ENCODE data around the gene SH2D3A. TPM values are rescaled to one million over a fixed set of nuclear protein-coding genes. Genes with fewer than 3 reads are reported as not detected.

The SH2D3A gene
- total RNA-seq, 5 donors from 2014 or later (not counting 1 experiment from before 2014, with no cell fraction given) = 61.7 to 83.7 (median 73.6) TPM

- Mint-ChIP-seq H3K9me3 (no peaks in the 10 kb centered on the region), H3K4me3 (no peak overlapping the region), H3K27ac (no peak overlapping the region), H3K27me3 (peaks cover 30 to 36% of the 10 kb centered on the region in 2 donors), H3K36me3 (no peaks in the 10 kb centered on the region), H3K4me1 (peaks cover 10 to 34% (median 12%) of the 10 kb centered on the region in 3 donors)
- Histone ChIP-seq H3K27ac (ENCODE audit: low read length) (no peak overlapping the region), H3K4me1 (ENCODE audit: control insufficient read depth in 1 of 2, extremely low read depth in 1 of 2, insufficient read depth in 2 of 2, low read length in 2 of 2) (peaks cover 0 to 7% of the 10 kb centered on the region in 2 experiments), H3K9me3 (no peaks in the 10 kb centered on the region), H3K36me3 (ENCODE audit: control insufficient read depth in 2 of 2, extremely low read depth in 1 of 2, insufficient read depth in 1 of 2, low read length in 1 of 2) (no peaks in the 10 kb centered on the region), H3K4me3 (ENCODE audit: control insufficient read depth in 1 of 2, extremely low read depth in 1 of 2, low read length in 1 of 2) (no peak overlapping the region), H3K27me3 (replicated peaks in 1 of 2; ENCODE audit: control insufficient read depth in 2 of 2, extremely low read depth in 1 of 2, insufficient read depth in 2 of 2, low read length in 1 of 2) (peaks cover 0 to 42% of the 10 kb centered on the region in 2 experiments)
- ATAC-seq (replicated peaks in 1 of 4) (no peak), DNase-seq (no peak)
- POLR2A ChIA-PET = no interaction called here
- CTCF ChIA-PET = no interaction called here
- WGBS (ENCODE audit: insufficient coverage) = 84% methylated on average over 12 of the region's 20 CpGs
Observed at GRCh38 chr19:6712692-6713670, 54.3 kb downstream of the SH2D3A start.

DNA sequence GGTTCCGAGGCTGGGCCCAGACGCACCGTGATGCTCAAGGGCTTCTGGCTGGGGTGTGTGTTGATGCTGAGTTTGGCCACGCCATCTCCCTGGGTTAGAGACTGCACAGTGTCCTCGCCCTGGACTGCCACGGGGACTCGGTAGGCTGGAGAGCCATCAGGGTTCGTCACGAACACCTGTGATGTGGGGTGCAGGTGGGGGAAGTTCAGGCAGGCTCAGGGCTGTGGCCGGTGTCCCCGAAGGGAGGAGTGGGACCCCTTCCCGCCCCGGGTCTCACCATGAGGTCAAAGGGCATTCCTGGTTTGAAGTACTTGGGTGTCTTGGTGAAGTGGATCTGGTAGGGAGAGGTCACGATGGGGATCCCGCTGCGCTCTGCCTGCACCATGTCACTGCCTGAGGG, 55.0 kb downstream of the SH2D3A start:
- no peak overlapping the region for H3K27ac Mint-ChIP-seq
- peaks cover 33 to 38% of the 10 kb centered on the region in 2 donors for H3K27me3 Mint-ChIP-seq
- peaks cover 0 to 7% of the 10 kb centered on the region in 2 experiments for H3K4me1 ChIP-seq (ENCODE audit: control insufficient read depth in 1 of 2, extremely low read depth in 1 of 2, insufficient read depth in 2 of 2, low read length in 2 of 2)
- H3K4me3 ChIP-seq (ENCODE audit: control insufficient read depth in 1 of 2, extremely low read depth in 1 of 2, low read length in 1 of 2) = no peak overlapping the region
- POLR2A ChIA-PET = no interaction called here
- peaks cover 0 to 50% of the 10 kb centered on the region in 2 experiments for H3K27me3 ChIP-seq (replicated peaks in 1 of 2; ENCODE audit: control insufficient read depth in 2 of 2, extremely low read depth in 1 of 2, insufficient read depth in 2 of 2, low read length in 1 of 2)
- WGBS (ENCODE audit: insufficient coverage) = 90% methylated on average over 13 of the region's 16 CpGs
- no peak overlapping the region for H3K4me3 Mint-ChIP-seq
- no peaks in the 10 kb centered on the region for H3K9me3 Mint-ChIP-seq
- DNase-seq = no peak
- no peaks in the 10 kb centered on the region for H3K36me3 ChIP-seq (ENCODE audit: control insufficient read depth in 2 of 2, extremely low read depth in 1 of 2, insufficient read depth in 1 of 2, low read length in 1 of 2)
- no peaks in the 10 kb centered on the region for H3K9me3 ChIP-seq
- CTCF ChIA-PET = no interaction called here
- H3K36me3 Mint-ChIP-seq = no peaks in the 10 kb centered on the region
- ATAC-seq (replicated peaks in 1 of 4) = no peak
- H3K27ac ChIP-seq (ENCODE audit: low read length) = no peak overlapping the region
- peaks cover 10 to 26% (median 12%) of the 10 kb centered on the region in 3 donors for H3K4me1 Mint-ChIP-seq

DNA sequence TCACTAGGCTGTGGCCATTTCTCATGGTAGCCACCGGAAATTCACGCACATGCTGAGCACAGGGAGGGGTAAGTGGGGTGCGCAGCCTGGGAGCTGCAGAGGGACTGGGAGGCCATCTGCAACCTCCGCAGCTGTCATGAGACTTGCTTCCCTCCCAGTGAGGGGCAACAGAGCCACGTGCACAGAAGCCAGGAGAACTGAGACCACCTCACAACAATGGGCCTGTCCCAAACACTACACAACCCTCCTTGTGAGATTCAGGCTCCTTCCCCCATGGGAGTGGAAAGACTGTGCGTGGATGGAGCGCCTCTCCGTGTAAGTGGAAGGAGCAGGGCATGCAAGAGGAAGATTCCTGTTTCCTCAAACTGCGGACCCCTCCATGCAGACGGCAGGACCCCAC, 55.6 kb downstream of the SH2D3A start:
- Mint-ChIP-seq H3K4me3 (no peak overlapping the region), H3K9me3 (no peaks in the 10 kb centered on the region), H3K27ac (no peak overlapping the region), H3K36me3 (no peaks in the 10 kb centered on the region), H3K4me1 (peaks cover 10 to 20% (median 12%) of the 10 kb centered on the region in 3 donors), H3K27me3 (peaks cover 33 to 38% of the 10 kb centered on the region in 2 donors)
- peaks cover 0 to 7% of the 10 kb centered on the region in 2 experiments for H3K4me1 ChIP-seq (ENCODE audit: control insufficient read depth in 1 of 2, extremely low read depth in 1 of 2, insufficient read depth in 2 of 2, low read length in 2 of 2)
- no peak overlapping the region for H3K4me3 ChIP-seq (ENCODE audit: control insufficient read depth in 1 of 2, extremely low read depth in 1 of 2, low read length in 1 of 2)
- H3K36me3 ChIP-seq (ENCODE audit: control insufficient read depth in 2 of 2, extremely low read depth in 1 of 2, insufficient read depth in 1 of 2, low read length in 1 of 2) = no peaks in the 10 kb centered on the region
- peaks cover 0 to 56% of the 10 kb centered on the region in 2 experiments for H3K27me3 ChIP-seq (replicated peaks in 1 of 2; ENCODE audit: control insufficient read depth in 2 of 2, extremely low read depth in 1 of 2, insufficient read depth in 2 of 2, low read length in 1 of 2)
- no peak for ATAC-seq (replicated peaks in 1 of 4)
- DNase-seq = no peak
- ChIA-PET CTCF (no interaction called here), POLR2A (no interaction called here)
- no peak overlapping the region for H3K27ac ChIP-seq (ENCODE audit: low read length)
- no peaks in the 10 kb centered on the region for H3K9me3 ChIP-seq
- 80% methylated on average over 2 of the region's 10 CpGs for WGBS (ENCODE audit: insufficient coverage)

DNA sequence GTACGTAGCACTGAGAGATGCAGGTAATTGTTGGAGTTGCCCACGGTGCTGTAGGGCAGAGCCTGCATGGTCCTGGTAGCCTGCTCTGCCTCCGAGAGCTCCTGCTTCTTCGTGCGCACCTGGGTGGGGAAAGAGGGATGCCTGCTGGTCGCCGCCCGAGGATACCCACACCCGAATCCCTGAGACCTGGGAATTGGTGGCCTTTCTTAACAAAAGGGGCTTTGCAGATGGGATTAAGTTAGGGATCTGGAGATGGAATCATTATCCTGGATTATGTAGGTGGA, 56.2 kb downstream of the SH2D3A start:
- no peak overlapping the region for H3K27ac Mint-ChIP-seq
- DNase-seq (no peak), ATAC-seq (replicated peaks in 1 of 4) (no peak)
- H3K27ac ChIP-seq (ENCODE audit: low read length) = no peak overlapping the region
- no peaks in the 10 kb centered on the region for H3K36me3 Mint-ChIP-seq
- ChIA-PET POLR2A (no interaction called here), CTCF (interaction anchor here in 1 of 2 donors (0.6 kb wide), 1 partner anchor 152 kb away, joined by 4 read pairs; no protein-coding TSS in a partner anchor)
- H3K9me3 ChIP-seq = no peaks in the 10 kb centered on the region
- H3K4me3 ChIP-seq (ENCODE audit: control insufficient read depth in 1 of 2, extremely low read depth in 1 of 2, low read length in 1 of 2) = no peak overlapping the region
- H3K4me1 Mint-ChIP-seq = peaks cover 10 to 16% (median 12%) of the 10 kb centered on the region in 3 donors
- H3K36me3 ChIP-seq (ENCODE audit: control insufficient read depth in 2 of 2, extremely low read depth in 1 of 2, insufficient read depth in 1 of 2, low read length in 1 of 2) = no peaks in the 10 kb centered on the region
- peaks cover 0 to 7% of the 10 kb centered on the region in 2 experiments for H3K4me1 ChIP-seq (ENCODE audit: control insufficient read depth in 1 of 2, extremely low read depth in 1 of 2, insufficient read depth in 2 of 2, low read length in 2 of 2)
- H3K27me3 Mint-ChIP-seq = peaks cover 33 to 38% of the 10 kb centered on the region in 2 donors
- peak overlapping the region in 1 of 3 donors; percentile 2 for H3K4me3 Mint-ChIP-seq
- 73% methylated on average over 9 of the region's 9 CpGs for WGBS (ENCODE audit: insufficient coverage)
- no peaks in the 10 kb centered on the region for H3K9me3 Mint-ChIP-seq
- H3K27me3 ChIP-seq (replicated peaks in 1 of 2; ENCODE audit: control insufficient read depth in 2 of 2, extremely low read depth in 1 of 2, insufficient read depth in 2 of 2, low read length in 1 of 2) = peaks cover 0 to 58% of the 10 kb centered on the region in 2 experiments

DNA sequence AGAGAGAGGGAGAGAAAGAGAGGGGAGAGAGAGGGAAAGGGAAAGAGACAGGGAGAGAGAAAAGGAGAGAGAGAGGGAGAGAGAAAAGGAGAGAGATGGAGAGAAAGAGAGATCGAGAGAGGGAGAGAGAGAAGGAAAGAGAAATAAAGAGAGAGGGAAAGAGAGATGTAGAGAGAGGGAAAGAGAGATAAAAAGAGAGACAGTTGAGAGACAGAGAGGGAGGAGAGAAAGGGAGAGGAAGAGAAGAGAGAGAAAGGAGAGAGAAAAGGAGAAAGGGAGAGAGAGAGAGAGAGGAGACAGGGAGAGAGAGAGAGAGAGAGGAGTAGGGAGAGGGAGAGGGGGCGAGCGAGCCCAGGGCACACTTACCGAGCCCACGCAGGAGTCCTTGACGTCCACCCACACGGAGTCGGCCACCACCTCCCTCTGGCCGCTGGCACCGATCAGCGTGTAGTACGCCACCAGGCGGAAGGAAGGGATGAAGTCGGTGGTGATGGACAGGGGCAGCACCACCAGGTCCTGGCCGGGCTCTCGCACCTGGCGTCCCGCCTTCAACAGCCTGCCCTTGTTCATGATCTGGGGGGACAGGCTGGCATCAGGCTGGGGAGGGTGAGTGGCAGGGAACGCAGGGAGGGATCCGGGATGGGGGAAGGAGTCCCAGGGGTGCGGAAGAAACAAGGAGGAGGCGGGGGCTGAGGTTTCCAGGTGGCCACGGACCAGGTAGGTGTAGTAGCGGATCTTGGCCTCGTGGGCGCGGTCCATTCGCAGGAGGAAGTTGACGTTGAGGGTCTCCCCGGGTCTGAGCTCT, 56.8 kb downstream of the SH2D3A start:
- Mint-ChIP-seq H3K36me3 (no peaks in the 10 kb centered on the region), H3K27ac (no peak overlapping the region), H3K27me3 (peaks cover 33 to 38% of the 10 kb centered on the region in 2 donors), H3K4me1 (peaks cover 10 to 16% (median 12%) of the 10 kb centered on the region in 3 donors), H3K4me3 (peak overlapping the region in 2 of 3 donors; percentile 2 to 25), H3K9me3 (no peaks in the 10 kb centered on the region)
- H3K4me1 ChIP-seq (ENCODE audit: control insufficient read depth in 1 of 2, extremely low read depth in 1 of 2, insufficient read depth in 2 of 2, low read length in 2 of 2) = peaks cover 0 to 7% of the 10 kb centered on the region in 2 experiments
- peaks cover 0 to 58% of the 10 kb centered on the region in 2 experiments for H3K27me3 ChIP-seq (replicated peaks in 1 of 2; ENCODE audit: control insufficient read depth in 2 of 2, extremely low read depth in 1 of 2, insufficient read depth in 2 of 2, low read length in 1 of 2)
- ChIA-PET CTCF (interaction anchor here in 1 of 2 donors (0.6 kb wide), 1 partner anchor 153 kb away, joined by 4 read pairs; no protein-coding TSS in a partner anchor), POLR2A (no interaction called here)
- H3K36me3 ChIP-seq (ENCODE audit: control insufficient read depth in 2 of 2, extremely low read depth in 1 of 2, insufficient read depth in 1 of 2, low read length in 1 of 2) = no peaks in the 10 kb centered on the region
- DNase-seq = peak in 2 of 35 experiments; percentile 6 to 27
- WGBS (ENCODE audit: insufficient coverage) = 14% methylated on average over 27 of the region's 30 CpGs
- H3K9me3 ChIP-seq = no peaks in the 10 kb centered on the region
- peak in 1 of 4 experiments; percentile 35 for ATAC-seq (replicated peaks in 1 of 4)
- H3K27ac ChIP-seq (ENCODE audit: low read length) = no peak overlapping the region
- no peak overlapping the region for H3K4me3 ChIP-seq (ENCODE audit: control insufficient read depth in 1 of 2, extremely low read depth in 1 of 2, low read length in 1 of 2)

DNA sequence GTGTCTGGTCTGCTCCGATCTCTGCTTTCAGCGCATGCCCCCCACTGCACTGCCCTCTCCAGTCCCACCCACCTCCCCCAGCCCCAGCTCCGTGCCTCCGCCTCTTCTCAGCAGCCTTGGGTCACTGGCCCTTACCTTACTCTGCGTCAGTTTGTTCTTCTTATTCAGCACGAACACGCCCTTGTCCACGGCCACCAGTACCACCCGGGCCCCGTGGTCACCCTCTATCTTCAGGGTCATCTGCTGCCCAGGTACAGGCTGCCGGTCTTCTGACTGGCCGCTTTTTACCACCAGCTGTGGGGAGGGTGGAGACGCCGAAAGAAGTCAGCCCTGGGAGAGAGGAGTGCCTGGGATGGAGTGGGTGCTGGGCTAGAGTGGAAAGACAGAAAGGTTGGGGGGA, 57.7 kb downstream of the SH2D3A start:
- ChIA-PET POLR2A (no interaction called here), CTCF (no interaction called here)
- H3K36me3 Mint-ChIP-seq = no peaks in the 10 kb centered on the region
- DNase-seq = no peak
- no peak overlapping the region for H3K27ac Mint-ChIP-seq
- WGBS (ENCODE audit: insufficient coverage) = 43% methylated on average over 8 of the region's 14 CpGs
- H3K36me3 ChIP-seq (ENCODE audit: control insufficient read depth in 2 of 2, extremely low read depth in 1 of 2, insufficient read depth in 1 of 2, low read length in 1 of 2) = no peaks in the 10 kb centered on the region
- peak overlapping the region in 1 of 3 donors; percentile 2 for H3K4me3 Mint-ChIP-seq
- peaks cover 0 to 7% of the 10 kb centered on the region in 2 experiments for H3K4me1 ChIP-seq (ENCODE audit: control insufficient read depth in 1 of 2, extremely low read depth in 1 of 2, insufficient read depth in 2 of 2, low read length in 2 of 2)
- H3K27me3 Mint-ChIP-seq = peaks cover 33 to 38% of the 10 kb centered on the region in 2 donors
- H3K4me3 ChIP-seq (ENCODE audit: control insufficient read depth in 1 of 2, extremely low read depth in 1 of 2, low read length in 1 of 2) = no peak overlapping the region
- ATAC-seq (replicated peaks in 1 of 4) = no peak
- no peak overlapping the region for H3K27ac ChIP-seq (ENCODE audit: low read length)
- peaks cover 0 to 58% of the 10 kb centered on the region in 2 experiments for H3K27me3 ChIP-seq (replicated peaks in 1 of 2; ENCODE audit: control insufficient read depth in 2 of 2, extremely low read depth in 1 of 2, insufficient read depth in 2 of 2, low read length in 1 of 2)
- H3K9me3 Mint-ChIP-seq = no peaks in the 10 kb centered on the region
- H3K4me1 Mint-ChIP-seq = peaks cover 10 to 16% (median 12%) of the 10 kb centered on the region in 3 donors
- H3K9me3 ChIP-seq = no peaks in the 10 kb centered on the region
